HepG2 (cell line): ENCODE measurements around the gene NSD2. TPM values are rescaled to one million over a fixed set of nuclear protein-coding genes. Genes with fewer than 3 reads are reported as not detected.
A peak's percentile ranks its signal among the peaks of the same experiment; 100 is the strongest.

Experiments
- CBX5 ChIP-seq: sonication (generic); formaldehyde crosslinking; IDR thresholded peaks from 2 replicates; pipeline ENCODE4 v1.4.0; 2020; ENCODE audit warnings: missing genetic modification reagents, borderline replicate concordance
- CREB3 ChIP-seq: sonication (generic); formaldehyde crosslinking; IDR thresholded peaks from 2 replicates; pipeline ENCODE4 v1.5.0; 2020; ENCODE audit warnings: missing genetic modification reagents
- DNMT1 ChIP-seq: sonication (generic); formaldehyde crosslinking; IDR thresholded peaks from 2 replicates; pipeline ENCODE4 v1.5.1; 2020; ENCODE audit warnings: mild to moderate bottlenecking, missing genetic modification reagents
- FOXK2 ChIP-seq: fragments of 450-650 bp; IDR thresholded peaks from 2 replicates; pipeline ENCODE4 v1.6.1; 2016
- HCFC1 ChIP-seq: fragments of 150-350 bp; IDR thresholded peaks from 2 replicates; pipeline ENCODE4 v1.6.1; 2014; ENCODE audit warnings: low read depth, low read length
- HOXA5 ChIP-seq: sonication (generic); formaldehyde crosslinking; IDR thresholded peaks from 2 replicates; pipeline ENCODE4 v1.4.0; 2020; ENCODE audit warnings: missing genetic modification reagents
- MAFK ChIP-seq, 2 experiments: IDR thresholded peaks in 1 of 2; conservative IDR thresholded peaks in 1 of 2; 2 replicates each; pipeline ENCODE4 v1.6.1; 2011; ENCODE audit warnings: improper control_type of control experiment in 2 of 2, low read length in 2 of 2
- MEIS1 ChIP-seq: sonication (generic); formaldehyde crosslinking; IDR thresholded peaks from 2 replicates; pipeline ENCODE4 v1.9.0; 2021; ENCODE audit warnings: mild to moderate bottlenecking, missing genetic modification reagents, moderate library complexity, borderline replicate concordance
- MTA3 ChIP-seq: sonication (generic); formaldehyde crosslinking; IDR thresholded peaks from 2 replicates; pipeline ENCODE4 v1.4.0; 2020; ENCODE audit warnings: missing genetic modification reagents
- NFE2L2 ChIP-seq: fragments of 150-350 bp; IDR thresholded peaks from 2 replicates; pipeline ENCODE4 v1.6.1; 2014; ENCODE audit warnings: low read length
- PAX8 ChIP-seq: sonication (generic); formaldehyde crosslinking; IDR thresholded peaks from 2 replicates; pipeline ENCODE4 v1.8.0; 2022; ENCODE audit warnings: mild to moderate bottlenecking, missing genetic modification reagents, borderline replicate concordance
- POGK ChIP-seq: sonication (generic); formaldehyde crosslinking; conservative IDR thresholded peaks from 2 replicates; pipeline ENCODE4 v1.8.0; 2022; ENCODE audit warnings: mild to moderate bottlenecking, moderate library complexity, missing genetic modification reagents
- RAD21 ChIP-seq: fragments of 450-650 bp; formaldehyde crosslinking; IDR thresholded peaks from 2 replicates; pipeline ENCODE4 v1.5.0; 2020; ENCODE audit warnings: mild to moderate bottlenecking
- REL ChIP-seq: sonication (generic); formaldehyde crosslinking; conservative IDR thresholded peaks from 2 replicates; pipeline ENCODE4 v1.8.0; 2022; ENCODE audit warnings: mild to moderate bottlenecking, missing genetic modification reagents, moderate library complexity
- ZBTB20 ChIP-seq: sonication (generic); formaldehyde crosslinking; IDR thresholded peaks from 2 replicates; pipeline ENCODE4 v1.8.1; 2023; ENCODE audit warnings: missing genetic modification reagents, low read depth, mild to moderate bottlenecking, borderline replicate concordance
- ZBTB42 ChIP-seq: sonication (generic); formaldehyde crosslinking; IDR thresholded peaks from 2 replicates; pipeline ENCODE4 v1.5.0; 2020; ENCODE audit warnings: mild to moderate bottlenecking, missing genetic modification reagents
- ZFP37 ChIP-seq: sonication (generic); formaldehyde crosslinking; IDR thresholded peaks from 2 replicates; pipeline ENCODE4 v1.4.0; 2020; ENCODE audit warnings: missing genetic modification reagents, borderline replicate concordance
- ZMYM2 ChIP-seq: sonication (generic); formaldehyde crosslinking; IDR thresholded peaks from 2 replicates; pipeline ENCODE4 v1.8.0; 2022; ENCODE audit warnings: mild to moderate bottlenecking, missing genetic modification reagents
- ZNF138 ChIP-seq: sonication (generic); formaldehyde crosslinking; IDR thresholded peaks from 2 replicates; pipeline ENCODE4 v1.5.0; 2020; ENCODE audit warnings: mild to moderate bottlenecking, low read depth, missing genetic modification reagents
- ZNF17 ChIP-seq: sonication (generic); formaldehyde crosslinking; IDR thresholded peaks from 2 replicates; pipeline ENCODE4 v1.5.0; 2020; ENCODE audit warnings: mild to moderate bottlenecking, missing genetic modification reagents
- ZNF225 ChIP-seq: sonication (generic); formaldehyde crosslinking; IDR thresholded peaks from 2 replicates; pipeline ENCODE4 v1.4.0; 2020; ENCODE audit warnings: mild to moderate bottlenecking, missing genetic modification reagents
- ZNF432 ChIP-seq: sonication (generic); formaldehyde crosslinking; IDR thresholded peaks from 2 replicates; pipeline ENCODE4 v1.5.0; 2020; ENCODE audit warnings: missing genetic modification reagents, mild to moderate bottlenecking, borderline replicate concordance
- ZNF510 ChIP-seq: sonication (generic); formaldehyde crosslinking; IDR thresholded peaks from 2 replicates; pipeline ENCODE4 v1.4.0; 2020; ENCODE audit warnings: low read depth, mild to moderate bottlenecking, missing genetic modification reagents
- ZNF747 ChIP-seq: sonication (generic); formaldehyde crosslinking; IDR thresholded peaks from 2 replicates; pipeline ENCODE4 v1.8.1; 2023; ENCODE audit warnings: missing genetic modification reagents, mild to moderate bottlenecking, borderline replicate concordance
- polyA plus RNA-seq, 8 experiments: library from polyadenylated mRNA; depleted of rRNA in 3 of 8; stranded (reverse) in 7 of 8; unstranded in 1 of 8; fragments of >200 nt; fragmentation: Illumina TruSeq in 4 of 8; extraction: Trizol in 4 of 8; gene quantifications; 2 replicates each; pipeline versions ENCODE4 v1.2.1 to v1.2.3, GENCODE V29; 2011 to 2016; ENCODE audit warnings: low read depth in 4 of 8, missing spikeins in 1 of 8, mixed read lengths in 1 of 8; ENCODE audit not compliant: insufficient read depth in 1 of 8
- total RNA-seq, 5 experiments: library from RNA; depleted of rRNA; stranded (reverse); fragments of >200 nt; fragmentation: Illumina TruSeq; extraction: Trizol; gene quantifications; 2 replicates each; pipeline ENCODE4 v1.2.3, GENCODE V29; 2016; ENCODE audit warnings: low read depth in 1 of 5
- TF ChIP-seq, protein P1 (sequence below): sonication (generic); formaldehyde crosslinking; IDR thresholded peaks from 2 replicates; pipeline ENCODE4 v1.5.0; 2020; ENCODE audit warnings: mild to moderate bottlenecking, low read depth, missing genetic modification reagents, borderline replicate concordance
- TF ChIP-seq, protein P2 (sequence below): sonication (generic); formaldehyde crosslinking; IDR thresholded peaks from 2 replicates; pipeline ENCODE4 v1.9.0; 2022; ENCODE audit warnings: low read depth, missing genetic modification reagents

The NSD2 gene
- total and polyA plus RNA-seq, 2 of the 13 experiments (the other 11 are each of a cell fraction or from before 2014, with no cell fraction given) = 22.0 to 65.9 TPM

DNA sequence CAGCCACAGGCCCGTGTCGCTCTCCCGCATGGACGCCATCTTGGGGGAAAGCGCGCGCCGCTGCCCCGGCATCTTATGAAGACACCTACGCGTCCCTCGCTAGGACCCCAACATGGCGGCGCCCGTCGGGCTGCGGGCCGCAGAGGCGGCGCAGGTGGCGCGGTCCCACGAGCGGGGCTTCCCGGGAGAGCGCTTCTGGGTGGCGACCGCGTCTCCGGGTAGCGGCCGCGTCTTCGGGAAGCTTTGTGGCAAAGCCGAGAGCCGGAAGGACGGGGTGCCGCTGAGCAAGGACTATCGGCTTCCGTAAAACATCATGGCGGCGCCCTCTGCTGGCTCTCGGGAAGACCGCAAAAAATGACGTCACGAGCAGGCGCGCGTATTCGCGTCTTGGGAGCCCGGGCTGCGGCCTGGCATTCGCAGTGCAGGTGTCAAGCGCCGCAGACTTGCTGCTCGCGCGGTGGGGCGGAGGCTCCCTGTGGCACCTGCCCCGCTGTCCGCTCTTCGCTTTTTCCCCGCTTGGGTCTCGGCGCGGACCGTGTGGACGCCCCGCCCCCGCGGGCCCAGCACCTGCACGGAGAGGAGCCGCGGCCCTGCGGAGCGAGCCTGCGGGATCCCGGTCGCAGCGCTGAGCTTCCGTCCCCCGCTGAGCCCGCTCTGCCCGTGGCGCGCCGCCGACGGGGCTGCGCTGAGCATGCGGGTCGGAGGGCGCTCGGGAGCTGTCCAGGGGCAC lies 137.9 kb downstream of the NSD2 start, which contains the start of gene NELFA (continued):
- 0 out of 2 replicates have a peak, but pooled peaks have one; percentile 49 for TF ChIP-seq REL (CRISPR knock-in tag)
- no peak for TF ChIP-seq MTA3 (CRISPR knock-in tag)
- TF ChIP-seq ZNF17 (CRISPR knock-in tag) = 0 out of 2 replicates have a peak, but pooled peaks have one; percentile 59
- TF ChIP-seq, protein P1, sequence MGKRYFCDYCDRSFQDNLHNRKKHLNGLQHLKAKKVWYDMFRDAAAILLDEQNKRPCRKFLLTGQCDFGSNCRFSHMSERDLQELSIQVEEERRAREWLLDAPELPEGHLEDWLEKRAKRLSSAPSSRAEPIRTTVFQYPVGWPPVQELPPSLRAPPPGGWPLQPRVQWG (CRISPR knock-in tag) = no peak
- no peak for TF ChIP-seq ZMYM2
- TF ChIP-seq PAX8 (CRISPR knock-in tag) = peak; percentile 97
- no peak for TF ChIP-seq MAFK (conservative IDR thresholded peaks at IDR 0.05 in 1 of 2, IDR thresholded peaks at IDR 0.05 in 1 of 2; ENCODE audit: low read length in 2 of 2)
- TF ChIP-seq HCFC1 = peak; percentile 65
- TF ChIP-seq ZFP37 (CRISPR knock-in tag) = no peak
- peak; percentile 70; the same call in 1 of the 2 replicates for TF ChIP-seq ZBTB42
- TF ChIP-seq ZNF225 (CRISPR knock-in tag) = peak; percentile 46; the same call in 1 of the 2 replicates
- no peak for TF ChIP-seq FOXK2
- peak; percentile 82; the same call in 1 of the 2 replicates for TF ChIP-seq DNMT1 (CRISPR knock-in tag)
- TF ChIP-seq ZBTB20 = peak; percentile 58; the same call in 1 of the 2 replicates
- TF ChIP-seq CBX5 = peak; percentile 26; the same call in 1 of the 2 replicates
- TF ChIP-seq, protein P2, sequence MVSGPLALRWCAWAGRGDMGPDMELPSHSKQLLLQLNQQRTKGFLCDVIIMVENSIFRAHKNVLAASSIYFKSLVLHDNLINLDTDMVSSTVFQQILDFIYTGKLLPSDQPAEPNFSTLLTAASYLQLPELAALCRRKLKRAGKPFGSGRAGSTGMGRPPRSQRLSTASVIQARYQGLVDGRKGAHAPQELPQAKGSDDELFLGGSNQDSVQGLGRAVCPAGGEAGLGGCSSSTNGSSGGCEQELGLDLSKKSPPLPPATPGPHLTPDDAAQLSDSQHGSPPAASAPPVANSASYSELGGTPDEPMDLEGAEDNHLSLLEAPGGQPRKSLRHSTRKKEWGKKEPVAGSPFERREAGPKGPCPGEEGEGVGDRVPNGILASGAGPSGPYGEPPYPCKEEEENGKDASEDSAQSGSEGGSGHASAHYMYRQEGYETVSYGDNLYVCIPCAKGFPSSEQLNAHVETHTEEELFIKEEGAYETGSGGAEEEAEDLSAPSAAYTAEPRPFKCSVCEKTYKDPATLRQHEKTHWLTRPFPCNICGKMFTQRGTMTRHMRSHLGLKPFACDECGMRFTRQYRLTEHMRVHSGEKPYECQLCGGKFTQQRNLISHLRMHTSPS (CRISPR knock-in tag) = peak; percentile 48; the same call in 1 of the 2 replicates
- peak; percentile 73; the same call in 1 of the 2 replicates for TF ChIP-seq ZNF510 (CRISPR knock-in tag)
- no peak; the same call in 1 of the 2 replicates for TF ChIP-seq ZNF747
- TF ChIP-seq ZNF432 (CRISPR knock-in tag) = no peak
- TF ChIP-seq RAD21 (CRISPR knock-in tag) = peak; percentile 44; the same call in 1 of the 2 replicates
- TF ChIP-seq POGK (CRISPR knock-in tag) = no peak; the same call in none of the 2 replicates
- TF ChIP-seq CREB3 (CRISPR knock-in tag) = no peak
- peak; percentile 78 for TF ChIP-seq MEIS1
- TF ChIP-seq ZNF138 = 0 out of 2 replicates have a peak, but pooled peaks have one; percentile 48
- peak; percentile 11; the same call in 1 of the 2 replicates for TF ChIP-seq HOXA5 (CRISPR knock-in tag)
- no peak for TF ChIP-seq NFE2L2
